ENCODE results near the gene ABAT. TPM values are rescaled to one million over a fixed set of nuclear protein-coding genes. Genes with fewer than 3 reads are reported as not detected.

The ABAT gene
- 1 to 10 TPM in 2 of 4 donors, under 1 TPM in 2; 0.55 to 1.9 (median 0.92) TPM for total RNA-seq

GRCh38 chr16:8674413-8675022 lies at the start of gene ABAT:
Gene ABAT (plus strand): TSS chr16:8674617. CDS start chr16:8735740, 61,123 bp downstream.
- Histone ChIP-seq H3K36me3 (no peaks in the 10 kb centered on the region), H3K27ac (peak within 1 kb of the TSS in 3 of 4 donors; percentile 20 to 51 (median 24)), H3K27me3 (no peaks in the 10 kb centered on the region), H3K9me3 (no peaks in the 10 kb centered on the region), H3K4me1 (peaks cover 6 to 9% of the 10 kb centered on the region in 2 donors), H3K4me3 (peak within 1 kb of the TSS; percentile 51 to 74 (median 69))
- intact Hi-C loops (cut with DNase I; ENCODE audit: low total_unique reads) (loop anchor here (2.0 kb wide), 1 partner anchor 54 kb away; the partner anchor contains the start of gene METTL22), in situ Hi-C loops (cut with MboI; ENCODE audit: low sequenced_read_pairs in 4 of 4) (loop anchor here (10.0 to 25.0 kb wide), 4 partner anchors 120 to 338 kb away; partner anchors contain the start of genes LITAFD (in 1 of the 4), PMM2 (in 1 of the 4) and TMEM186 (in 1 of the 4))
- peak; percentile 79 to 80 for DNase-seq
- peak; percentile 23 to 30 for TF ChIP-seq POLR2A (IDR thresholded peaks at IDR 0.05)
- TF ChIP-seq, protein P1, sequence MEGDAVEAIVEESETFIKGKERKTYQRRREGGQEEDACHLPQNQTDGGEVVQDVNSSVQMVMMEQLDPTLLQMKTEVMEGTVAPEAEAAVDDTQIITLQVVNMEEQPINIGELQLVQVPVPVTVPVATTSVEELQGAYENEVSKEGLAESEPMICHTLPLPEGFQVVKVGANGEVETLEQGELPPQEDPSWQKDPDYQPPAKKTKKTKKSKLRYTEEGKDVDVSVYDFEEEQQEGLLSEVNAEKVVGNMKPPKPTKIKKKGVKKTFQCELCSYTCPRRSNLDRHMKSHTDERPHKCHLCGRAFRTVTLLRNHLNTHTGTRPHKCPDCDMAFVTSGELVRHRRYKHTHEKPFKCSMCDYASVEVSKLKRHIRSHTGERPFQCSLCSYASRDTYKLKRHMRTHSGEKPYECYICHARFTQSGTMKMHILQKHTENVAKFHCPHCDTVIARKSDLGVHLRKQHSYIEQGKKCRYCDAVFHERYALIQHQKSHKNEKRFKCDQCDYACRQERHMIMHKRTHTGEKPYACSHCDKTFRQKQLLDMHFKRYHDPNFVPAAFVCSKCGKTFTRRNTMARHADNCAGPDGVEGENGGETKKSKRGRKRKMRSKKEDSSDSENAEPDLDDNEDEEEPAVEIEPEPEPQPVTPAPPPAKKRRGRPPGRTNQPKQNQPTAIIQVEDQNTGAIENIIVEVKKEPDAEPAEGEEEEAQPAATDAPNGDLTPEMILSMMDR (IDR thresholded peaks at IDR 0.05 in 4 of 5, conservative IDR thresholded peaks at IDR 0.05 in 1 of 5): no peak
- peak; percentile 93 to 95 for ATAC-seq

DNA sequence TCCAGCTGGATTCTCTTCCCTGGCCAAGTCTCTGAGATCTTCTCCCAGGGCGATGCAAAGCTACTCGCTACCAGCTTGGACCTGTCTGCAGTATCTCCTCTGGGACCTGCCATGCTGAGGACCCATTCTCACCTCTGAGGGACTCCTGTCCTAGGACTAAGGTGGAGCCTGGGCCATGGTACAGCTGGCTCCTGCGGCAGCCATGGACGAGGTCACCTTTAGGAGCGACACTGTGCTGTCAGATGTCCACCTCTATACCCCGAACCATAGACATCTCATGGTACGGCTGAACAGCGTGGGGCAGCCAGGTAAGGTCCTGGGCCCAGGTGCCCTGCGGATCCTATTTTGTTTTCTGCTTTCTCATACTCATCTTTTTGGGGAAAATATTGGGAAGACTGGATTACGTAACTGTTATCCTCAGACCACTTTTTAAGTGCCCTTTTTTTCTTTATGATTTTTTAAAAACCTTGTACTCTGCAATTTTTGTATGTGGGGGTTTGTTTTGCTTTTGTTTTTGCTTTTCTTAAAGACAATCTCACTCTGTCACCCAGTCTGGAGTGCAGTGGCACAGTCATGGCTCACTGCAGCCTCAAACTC lies 48.8 kb upstream of the ABAT start:
- Histone ChIP-seq H3K9me3 (no peaks in the 10 kb centered on the region), H3K36me3 (peaks cover 0 to 51% of the 10 kb centered on the region in 2 donors), H3K4me3 (no peak overlapping the region), H3K27me3 (no peaks in the 10 kb centered on the region), H3K4me1 (peaks cover 18 to 27% of the 10 kb centered on the region in 2 donors), H3K27ac (no peak overlapping the region)
- intact Hi-C loops (cut with DNase I; ENCODE audit: low total_unique reads) (no loop called here), in situ Hi-C loops (cut with MboI; ENCODE audit: low sequenced_read_pairs in 4 of 4) (no loop called here)
- DNase-seq: no peak
- TF ChIP-seq, protein P1 (IDR thresholded peaks at IDR 0.05 in 4 of 5, conservative IDR thresholded peaks at IDR 0.05 in 1 of 5): no peak
- no peak for TF ChIP-seq POLR2A (IDR thresholded peaks at IDR 0.05)
- ATAC-seq: no peak

DNA sequence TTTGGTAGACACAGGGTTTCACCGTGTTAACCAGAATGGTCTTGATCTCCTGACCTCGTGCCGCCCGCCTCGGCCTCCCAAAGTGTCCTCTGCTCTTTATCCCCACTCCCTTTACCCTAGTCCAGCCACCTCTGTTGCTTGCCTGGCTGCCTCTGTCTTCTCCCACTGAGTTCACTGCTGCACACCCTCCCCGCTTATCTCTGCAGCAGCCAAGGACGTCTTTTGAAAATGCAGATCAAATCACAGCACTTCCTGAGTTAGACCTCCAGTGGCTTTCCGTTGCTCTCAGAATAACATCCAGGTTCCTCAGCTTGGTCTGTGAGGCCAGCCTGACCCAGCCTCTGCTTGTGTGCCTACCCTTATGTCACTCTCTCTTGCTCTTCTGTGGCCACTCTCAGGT lies 47.5 kb upstream of the ABAT start:
- Histone ChIP-seq H3K4me3 (no peak overlapping the region), H3K36me3 (peaks cover 0 to 60% of the 10 kb centered on the region in 2 donors), H3K27me3 (no peaks in the 10 kb centered on the region), H3K27ac (no peak overlapping the region), H3K9me3 (no peaks in the 10 kb centered on the region), H3K4me1 (peaks cover 21 to 27% of the 10 kb centered on the region in 2 donors)
- intact Hi-C loops (cut with DNase I; ENCODE audit: low total_unique reads): no loop called here
- in situ Hi-C loops (cut with MboI; ENCODE audit: low sequenced_read_pairs in 4 of 4): no loop called here
- DNase-seq (no peak), ATAC-seq (no peak)
- TF ChIP-seq, protein P1 (IDR thresholded peaks at IDR 0.05 in 4 of 5, conservative IDR thresholded peaks at IDR 0.05 in 1 of 5): no peak
- TF ChIP-seq POLR2A (IDR thresholded peaks at IDR 0.05): no peak

DNA sequence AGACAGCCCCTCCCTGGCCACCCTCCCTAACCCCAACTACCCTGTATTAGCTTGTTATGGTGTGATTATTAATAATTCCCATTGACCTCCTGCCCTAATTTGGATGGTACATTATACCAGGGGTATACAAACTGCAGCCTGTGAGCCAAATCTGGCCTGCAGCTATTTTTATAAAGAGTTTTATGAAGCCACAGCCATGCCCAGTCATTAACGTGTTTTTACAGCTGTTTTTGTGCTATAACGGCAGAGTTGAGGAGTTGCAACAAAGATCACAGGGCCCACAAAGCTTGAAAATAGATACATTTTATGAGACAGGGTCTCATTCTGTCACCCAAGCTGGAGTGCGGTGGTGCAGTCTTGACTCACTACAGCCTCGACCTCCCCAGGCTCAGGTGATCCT lies 47.0 kb upstream of the ABAT start:
- TF ChIP-seq, protein P1 (IDR thresholded peaks at IDR 0.05 in 4 of 5, conservative IDR thresholded peaks at IDR 0.05 in 1 of 5): no peak
- no peak for TF ChIP-seq POLR2A (IDR thresholded peaks at IDR 0.05)
- Histone ChIP-seq H3K4me1 (peaks cover 18 to 24% of the 10 kb centered on the region in 2 donors), H3K27me3 (no peaks in the 10 kb centered on the region), H3K9me3 (no peaks in the 10 kb centered on the region), H3K36me3 (peaks cover 0 to 65% of the 10 kb centered on the region in 2 donors), H3K4me3 (no peak overlapping the region), H3K27ac (no peak overlapping the region)
- DNase-seq (no peak), ATAC-seq (no peak)
- intact Hi-C loops (cut with DNase I; ENCODE audit: low total_unique reads) (no loop called here), in situ Hi-C loops (cut with MboI; ENCODE audit: low sequenced_read_pairs in 4 of 4) (no loop called here)

Measured in gastrocnemius medialis (tissue), 4 donors.